ACC112 (cell line): ENCODE data around the gene DHX32.
"Not testable (repeated sequence)": the region's sequence is repeated elsewhere in the genome, so short reads cannot be mapped to it uniquely, and the experiment has no call there.

Experiments used
- H2AFZ ChIP-seq: fragments of 200-600 bp; sonication (generic); one replicate; pipeline ENCODE4 v1.6.0; 2017; ENCODE audit warnings: antibody characterized with exemption, low read length; ENCODE audit not compliant: unreplicated experiment
- H3K27ac ChIP-seq: fragments of 200-600 bp; sonication (generic); 2 replicates; pipeline ENCODE4 v1.5.1; 2014; ENCODE audit warnings: low read depth, mild to moderate bottlenecking, antibody characterized with exemption, low read length, moderate library complexity
- H3K27me3 ChIP-seq: fragments of 200-600 bp; sonication (generic); 2 replicates; pipeline ENCODE4 v1.6.1; 2014; ENCODE audit warnings: mild to moderate bottlenecking, antibody characterized with exemption, low read length, moderate library complexity, mixed read lengths; ENCODE audit not compliant: insufficient read depth
- H3K36me3 ChIP-seq: fragments of 200-600 bp; sonication (generic); 2 replicates; pipeline ENCODE4 v1.6.1; 2016; ENCODE audit warnings: mild to moderate bottlenecking, antibody characterized with exemption, low read length, moderate library complexity, mixed read lengths; ENCODE audit not compliant: insufficient read depth
- H3K4me1 ChIP-seq: fragments of 200-600 bp; sonication (generic); one replicate; pipeline ENCODE4 v1.6.1; 2016; ENCODE audit warnings: low read length, mixed read lengths; ENCODE audit not compliant: insufficient read depth, unreplicated experiment, control insufficient read depth
- H3K4me3 ChIP-seq: fragments of 200-600 bp; sonication (generic); 2 replicates; pipeline ENCODE4 v1.5.1; 2014; ENCODE audit warnings: mild to moderate bottlenecking, low read depth, low read length
- H3K79me2 ChIP-seq: fragments of 200-600 bp; sonication (generic); one replicate; pipeline ENCODE4 v1.6.0; 2016; ENCODE audit warnings: low read length; ENCODE audit not compliant: control insufficient read depth, unreplicated experiment, insufficient read depth

DHX32 gene, protein sequence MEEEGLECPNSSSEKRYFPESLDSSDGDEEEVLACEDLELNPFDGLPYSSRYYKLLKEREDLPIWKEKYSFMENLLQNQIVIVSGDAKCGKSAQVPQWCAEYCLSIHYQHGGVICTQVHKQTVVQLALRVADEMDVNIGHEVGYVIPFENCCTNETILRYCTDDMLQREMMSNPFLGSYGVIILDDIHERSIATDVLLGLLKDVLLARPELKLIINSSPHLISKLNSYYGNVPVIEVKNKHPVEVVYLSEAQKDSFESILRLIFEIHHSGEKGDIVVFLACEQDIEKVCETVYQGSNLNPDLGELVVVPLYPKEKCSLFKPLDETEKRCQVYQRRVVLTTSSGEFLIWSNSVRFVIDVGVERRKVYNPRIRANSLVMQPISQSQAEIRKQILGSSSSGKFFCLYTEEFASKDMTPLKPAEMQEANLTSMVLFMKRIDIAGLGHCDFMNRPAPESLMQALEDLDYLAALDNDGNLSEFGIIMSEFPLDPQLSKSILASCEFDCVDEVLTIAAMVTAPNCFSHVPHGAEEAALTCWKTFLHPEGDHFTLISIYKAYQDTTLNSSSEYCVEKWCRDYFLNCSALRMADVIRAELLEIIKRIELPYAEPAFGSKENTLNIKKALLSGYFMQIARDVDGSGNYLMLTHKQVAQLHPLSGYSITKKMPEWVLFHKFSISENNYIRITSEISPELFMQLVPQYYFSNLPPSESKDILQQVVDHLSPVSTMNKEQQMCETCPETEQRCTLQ

DNA sequence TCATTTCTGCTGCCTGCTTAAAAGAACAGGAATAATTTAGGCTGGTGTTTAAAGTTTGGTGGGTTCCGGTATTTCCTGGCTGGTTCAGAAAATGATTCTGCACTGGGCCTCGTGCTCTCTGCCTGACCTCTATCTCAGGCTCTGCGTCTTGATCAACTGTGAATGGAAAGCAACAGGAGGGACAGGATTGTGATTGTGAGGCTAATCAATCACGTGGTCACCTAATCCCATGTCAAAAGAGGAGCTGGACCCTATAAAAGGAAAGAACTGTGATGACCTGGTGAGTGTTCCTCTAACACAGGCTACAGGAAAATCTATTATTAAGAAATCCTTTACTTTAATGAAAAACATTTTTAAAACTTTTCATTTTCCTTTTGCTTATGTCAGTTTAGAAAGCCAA, at the start of gene DHX32:
TSS of gene DHX32 (minus strand) at position 101 of the 400 bp plus-strand sequence. CDS start 468 bp downstream, outside the sequence.
- no peak within 1 kb of the TSS for H2AFZ ChIP-seq
- H3K79me2 ChIP-seq, result peaks cover 4% of the 10 kb centered on the region
- no peaks in the 10 kb centered on the region for H3K27me3 ChIP-seq
- H3K27ac ChIP-seq, result no peak within 1 kb of the TSS
- peaks cover 22% of the 10 kb centered on the region for H3K36me3 ChIP-seq
- H3K4me3 ChIP-seq, result no peak within 1 kb of the TSS
- H3K4me1 ChIP-seq, result peaks cover 4% of the 10 kb centered on the region

DNA sequence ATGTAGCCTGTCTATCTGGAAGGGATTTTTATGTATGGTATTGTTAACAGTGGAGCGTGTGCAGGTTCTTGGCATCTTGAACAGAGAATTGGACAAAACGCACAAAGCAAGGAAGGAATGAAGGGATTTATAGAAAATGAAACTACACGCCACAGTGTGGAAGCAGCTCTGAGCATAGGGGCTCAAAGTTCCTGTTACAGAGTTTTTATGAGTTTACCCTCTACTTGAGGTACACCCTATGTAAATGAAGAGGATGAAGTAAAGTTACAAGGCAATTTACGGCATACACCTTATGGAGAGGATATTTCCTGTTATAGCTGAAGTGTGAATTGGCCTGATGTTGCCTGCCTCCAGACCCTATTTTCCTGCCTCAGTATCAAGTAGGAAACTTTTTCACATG, 48.5 kb upstream of the DHX32 start:
- Histone ChIP-seq H3K79me2 (no peaks in the 10 kb centered on the region), H3K36me3 (no peaks in the 10 kb centered on the region), H3K4me3 (no peak overlapping the region), H2AFZ (no peak overlapping the region), H3K27me3 (no peaks in the 10 kb centered on the region), H3K4me1 (no peaks in the 10 kb centered on the region), H3K27ac (no peak overlapping the region)

DNA sequence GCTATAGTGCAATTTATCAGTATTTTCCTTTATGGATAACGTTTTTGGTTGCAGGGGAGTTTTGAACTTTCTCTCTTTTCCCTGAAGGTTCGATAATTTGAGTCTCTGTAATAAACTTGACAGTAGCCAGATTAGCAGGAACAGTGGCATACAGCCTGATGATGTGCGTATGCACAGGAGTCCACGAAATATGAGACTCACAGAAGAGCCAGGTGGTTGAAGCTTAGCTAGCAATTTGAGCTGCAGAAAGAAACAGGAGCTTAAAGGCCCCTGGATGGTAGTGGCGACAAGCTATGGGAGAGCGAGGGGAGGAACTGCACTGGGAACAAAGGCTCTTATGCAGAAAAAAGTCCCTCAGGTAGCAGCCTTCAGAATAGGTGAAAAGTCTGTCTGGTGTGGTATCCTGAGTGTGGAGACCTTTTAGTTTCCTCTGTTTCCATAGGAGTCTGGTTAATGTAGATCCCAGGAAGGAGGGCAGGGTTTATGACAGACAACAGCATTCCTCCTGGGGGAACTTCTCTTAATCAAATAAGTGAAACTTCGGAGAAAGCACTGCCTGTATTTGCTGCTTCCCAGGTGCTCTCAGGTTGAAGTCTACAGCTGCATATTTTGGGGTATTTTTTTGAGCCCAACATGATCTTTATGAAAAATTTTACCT, 48.0 kb upstream of the DHX32 start:
- H3K79me2 ChIP-seq, result no peaks in the 10 kb centered on the region
- no peaks in the 10 kb centered on the region for H3K27me3 ChIP-seq
- no peak overlapping the region for H3K27ac ChIP-seq
- no peak overlapping the region for H2AFZ ChIP-seq
- no peaks in the 10 kb centered on the region for H3K36me3 ChIP-seq
- H3K4me1 ChIP-seq, result no peaks in the 10 kb centered on the region
- no peak overlapping the region for H3K4me3 ChIP-seq

DNA sequence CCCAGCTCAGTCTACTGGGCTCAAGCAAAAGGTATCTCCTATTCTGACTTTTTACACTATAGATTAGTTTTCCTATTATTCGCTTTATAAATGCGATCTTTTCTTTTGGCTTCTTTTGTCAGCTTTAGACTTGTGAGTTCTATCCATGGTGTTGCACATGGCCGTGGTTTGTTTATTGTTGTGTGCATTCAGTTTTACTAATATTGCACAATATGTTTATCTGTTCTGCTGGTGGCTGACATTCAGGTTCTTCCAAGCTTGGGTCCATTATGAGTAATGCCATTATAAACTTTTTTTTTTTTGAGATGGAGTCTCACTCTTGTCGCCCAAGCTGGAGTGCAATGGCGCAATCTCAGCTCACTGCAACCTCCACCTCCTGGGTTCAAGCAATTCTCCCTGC, 46.2 kb upstream of the DHX32 start:
- not testable (repeated sequence) for H3K79me2 ChIP-seq, H3K4me1 ChIP-seq, H3K27me3 ChIP-seq, H3K4me3 ChIP-seq, H2AFZ ChIP-seq, H3K27ac ChIP-seq, H3K36me3 ChIP-seq

DNA sequence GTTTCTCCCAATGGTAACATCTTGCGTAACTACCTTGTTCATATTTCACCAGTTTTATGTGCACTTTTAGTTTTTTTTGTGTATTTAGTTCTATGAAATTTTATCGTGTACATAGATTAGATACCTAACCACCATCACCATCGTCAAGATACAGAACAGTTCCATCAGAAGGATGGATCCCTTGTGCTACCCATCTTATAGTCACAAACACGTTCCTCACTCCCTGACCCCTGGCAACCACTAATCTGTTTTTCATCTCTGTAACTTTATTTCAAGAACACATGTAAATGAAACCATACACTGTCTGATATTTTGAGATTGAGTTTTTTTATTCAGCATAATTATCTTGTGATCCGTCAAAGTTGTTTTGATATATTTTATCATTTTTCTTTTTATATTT, 45.2 kb upstream of the DHX32 start:
- Histone ChIP-seq H3K27me3 (no peaks in the 10 kb centered on the region), H3K4me1 (no peaks in the 10 kb centered on the region), H3K79me2 (no peaks in the 10 kb centered on the region), H3K27ac (no peak overlapping the region), H3K4me3 (no peak overlapping the region), H3K36me3 (no peaks in the 10 kb centered on the region), H2AFZ (no peak overlapping the region)

DNA sequence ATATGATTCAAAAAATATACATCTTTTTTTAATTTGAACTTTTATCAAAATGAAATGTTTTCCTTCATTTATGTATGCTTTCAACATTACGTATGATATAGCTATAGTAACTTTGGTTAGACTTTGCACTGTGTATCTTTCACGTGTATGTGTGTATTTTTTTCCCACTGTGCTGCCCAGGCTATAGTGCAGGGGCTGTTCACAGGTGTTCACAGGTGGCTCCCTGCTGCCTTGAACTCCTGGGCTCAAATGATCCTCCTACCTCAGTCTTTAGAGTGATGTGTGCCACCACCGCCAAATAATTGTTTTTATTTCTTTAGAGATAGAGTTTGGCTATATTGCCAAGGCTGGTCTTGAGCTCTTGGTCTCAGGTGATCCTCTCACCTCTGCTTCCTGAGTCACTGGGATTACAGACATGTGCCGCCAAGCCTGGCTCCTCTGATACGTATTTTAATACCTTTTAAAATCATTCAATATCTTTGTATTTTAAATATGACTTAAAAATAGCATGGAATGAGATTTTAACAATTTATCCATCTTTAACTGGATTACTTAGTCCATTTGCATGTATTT, 44.3 kb upstream of the DHX32 start:
- no peaks in the 10 kb centered on the region for H3K36me3 ChIP-seq
- H3K4me1 ChIP-seq, result no peaks in the 10 kb centered on the region
- H3K79me2 ChIP-seq, result no peaks in the 10 kb centered on the region
- no peak overlapping the region for H3K4me3 ChIP-seq
- H3K27me3 ChIP-seq, result no peaks in the 10 kb centered on the region
- H2AFZ ChIP-seq, result no peak overlapping the region
- H3K27ac ChIP-seq, result no peak overlapping the region

DNA sequence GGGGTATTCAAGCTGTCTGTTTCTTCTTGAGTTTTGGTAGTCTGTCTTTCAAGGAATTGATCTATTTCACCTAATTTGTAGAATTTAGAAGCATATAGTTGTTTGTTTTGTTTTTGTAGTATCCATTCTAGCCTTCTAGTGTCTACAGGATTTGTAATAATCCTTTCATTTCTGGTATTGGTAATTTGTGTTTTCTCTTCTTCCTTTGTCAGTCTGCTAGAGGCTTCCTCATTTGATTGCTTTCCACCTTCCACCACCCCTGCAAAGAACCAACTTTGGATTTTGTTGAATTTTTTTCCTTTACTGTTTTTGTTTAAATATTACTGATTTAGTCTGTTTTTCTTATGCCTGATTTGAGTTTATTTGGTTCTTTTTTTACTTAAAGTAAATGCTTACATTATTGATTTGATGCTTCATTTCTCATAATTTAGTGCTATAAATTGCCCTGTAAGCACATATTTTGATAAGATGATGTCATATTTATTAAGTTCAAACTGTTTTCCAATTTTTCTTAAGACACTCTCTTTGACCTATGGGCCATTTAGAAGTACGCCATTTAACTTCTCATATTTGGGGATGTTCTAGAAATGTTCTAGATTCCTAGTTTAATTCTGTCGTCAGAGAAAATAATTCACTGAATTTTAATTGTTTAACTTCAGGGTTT, 40.7 kb upstream of the DHX32 start:
- not testable (repeated sequence) for H3K27ac ChIP-seq, H3K36me3 ChIP-seq, H3K4me1 ChIP-seq, H3K27me3 ChIP-seq, H2AFZ ChIP-seq, H3K4me3 ChIP-seq, H3K79me2 ChIP-seq

DNA sequence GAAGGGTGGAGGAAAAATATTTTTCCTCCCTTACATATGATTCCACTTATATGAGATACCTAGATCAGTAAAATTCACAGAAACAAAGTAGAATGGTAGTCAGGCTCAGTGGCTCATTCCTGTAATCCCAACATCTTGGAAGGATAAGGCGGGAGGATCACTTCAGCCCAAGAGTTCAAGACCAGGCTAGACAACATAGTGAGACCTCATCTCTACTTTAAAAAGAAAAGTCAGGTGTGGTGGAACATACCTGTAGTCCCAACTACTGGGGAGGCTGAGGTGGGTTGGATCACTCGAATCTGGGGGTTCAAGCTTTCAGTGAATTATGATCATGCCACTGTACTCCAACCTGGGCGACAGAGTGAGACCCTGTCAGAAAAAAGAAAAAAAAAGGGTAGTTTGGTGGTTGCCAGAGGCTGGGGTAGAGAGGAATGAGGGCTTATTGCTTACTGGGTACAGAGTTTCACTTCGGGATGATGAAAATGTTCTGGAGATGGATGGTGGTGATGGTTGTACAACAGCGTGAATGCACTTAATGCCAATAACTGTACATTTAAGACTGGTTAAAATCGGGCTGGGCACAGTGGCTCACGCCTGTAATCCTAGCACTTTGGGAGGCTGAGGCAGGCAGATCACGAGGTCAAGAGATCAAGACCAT, 36.7 kb upstream of the DHX32 start:
- H3K79me2 ChIP-seq, H3K36me3 ChIP-seq, H3K27me3 ChIP-seq, H3K4me1 ChIP-seq, H3K27ac ChIP-seq, H3K4me3 ChIP-seq, H2AFZ ChIP-seq: not testable (repeated sequence)

DNA sequence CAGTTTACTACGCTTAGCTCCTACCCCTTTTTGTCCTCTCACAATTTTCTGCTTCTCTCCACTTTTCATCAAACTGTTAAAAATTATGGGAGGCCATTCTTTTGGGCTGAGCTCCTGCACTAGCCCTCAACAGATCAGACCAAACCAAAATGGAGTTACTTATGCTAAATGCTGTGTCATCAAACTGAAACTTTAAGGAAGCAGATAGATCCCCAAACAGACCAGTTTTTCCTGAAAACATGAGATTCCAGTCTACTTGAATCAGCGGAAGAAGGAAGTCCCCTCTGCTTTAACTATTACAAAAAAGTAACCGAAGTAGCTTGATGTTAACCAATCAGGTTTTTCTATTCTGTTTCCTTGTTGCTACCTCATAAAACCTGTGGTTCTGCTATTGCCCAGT, 35.9 kb upstream of the DHX32 start:
- Histone ChIP-seq H3K79me2 (no peaks in the 10 kb centered on the region), H2AFZ (no peak overlapping the region), H3K27ac (no peak overlapping the region), H3K36me3 (no peaks in the 10 kb centered on the region), H3K27me3 (no peaks in the 10 kb centered on the region), H3K4me1 (no peaks in the 10 kb centered on the region), H3K4me3 (no peak overlapping the region)

DNA sequence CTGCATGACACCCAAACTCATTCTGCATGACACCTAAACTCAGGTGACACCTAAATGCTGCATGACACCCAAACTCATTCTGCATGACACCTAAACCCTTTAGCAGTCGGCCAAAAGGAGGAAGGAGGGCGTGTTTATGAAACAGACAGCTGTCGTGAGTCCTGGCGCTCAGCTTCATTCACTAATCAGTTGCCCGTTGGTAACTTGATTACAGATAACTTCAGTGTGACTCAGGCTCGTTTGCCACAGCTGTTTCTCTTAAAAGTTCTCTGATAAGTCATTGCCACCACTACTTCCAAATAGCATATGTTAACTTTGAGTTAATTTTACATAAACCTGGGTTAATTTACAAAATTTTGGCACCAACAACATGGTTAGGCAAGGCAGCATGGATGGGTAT, 32.2 kb upstream of the DHX32 start:
- H3K4me3 ChIP-seq, H3K27ac ChIP-seq, H3K27me3 ChIP-seq, H2AFZ ChIP-seq, H3K4me1 ChIP-seq, H3K36me3 ChIP-seq, H3K79me2 ChIP-seq: not testable (repeated sequence)
